ENCODE measurements around the gene SDK2. TPM values are rescaled to one million over a fixed set of nuclear protein-coding genes. Genes with fewer than 3 reads are reported as not detected.
A peak's percentile ranks its signal among the peaks of the same experiment; 100 is the strongest.

Gene SDK2
- total RNA-seq, 2 experiments from 2014 or later = 10.5 to 11.9 TPM

DNA sequence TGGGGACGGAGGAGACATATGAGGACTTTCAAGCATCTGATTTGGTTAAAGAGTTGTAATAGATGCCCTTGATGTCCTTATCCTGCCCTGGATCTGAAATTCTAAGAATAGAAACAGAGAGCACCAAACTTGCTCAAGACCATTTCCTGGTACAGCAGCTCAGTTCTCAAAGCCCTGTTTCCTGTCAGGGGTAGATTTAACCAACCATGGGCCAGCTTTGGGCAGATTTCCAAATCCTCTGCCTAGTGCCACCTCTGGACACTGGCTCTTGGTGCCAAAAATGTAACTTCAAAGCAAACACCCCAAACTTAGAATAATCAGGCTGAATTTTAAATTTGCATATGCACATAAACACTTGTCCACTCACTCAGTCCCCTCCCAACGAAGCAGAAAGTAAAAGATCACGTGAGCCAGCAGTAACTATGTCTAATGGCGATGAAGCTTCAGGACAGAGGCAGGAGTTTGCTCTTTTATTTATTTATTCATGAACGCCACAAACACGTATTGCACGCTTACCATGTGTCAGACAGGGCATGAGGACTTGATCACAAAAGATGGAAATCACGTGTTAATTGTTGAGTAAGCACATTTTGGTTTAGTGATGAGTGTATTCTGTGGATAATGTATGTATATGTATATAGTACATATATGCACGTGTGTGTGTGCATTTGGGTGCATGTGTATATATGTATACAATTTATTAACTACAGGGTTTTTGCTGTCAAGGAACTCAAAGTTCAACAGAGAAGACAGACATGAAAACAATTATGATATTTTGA, 23.1 kb upstream of the SDK2 start:
- DNase-seq = peak; percentile 60
- Mint-ChIP-seq H3K27ac (peak overlapping the region; percentile 89), H3K36me3 (ENCODE audit: low read depth) (peaks cover 19% of the 10 kb centered on the region), H3K4me3 (peak overlapping the region; percentile 37), H3K9me3 (peaks cover 6% of the 10 kb centered on the region), H3K27me3 (peaks cover 14% of the 10 kb centered on the region), H3K4me1 (peaks cover 38% of the 10 kb centered on the region)
- POLR2A ChIA-PET = no interaction called here
- CTCF ChIA-PET = interaction anchor here (1.5 kb wide), 1 partner anchor 238 kb away, joined by 4 read pairs; no protein-coding TSS in a partner anchor

DNA sequence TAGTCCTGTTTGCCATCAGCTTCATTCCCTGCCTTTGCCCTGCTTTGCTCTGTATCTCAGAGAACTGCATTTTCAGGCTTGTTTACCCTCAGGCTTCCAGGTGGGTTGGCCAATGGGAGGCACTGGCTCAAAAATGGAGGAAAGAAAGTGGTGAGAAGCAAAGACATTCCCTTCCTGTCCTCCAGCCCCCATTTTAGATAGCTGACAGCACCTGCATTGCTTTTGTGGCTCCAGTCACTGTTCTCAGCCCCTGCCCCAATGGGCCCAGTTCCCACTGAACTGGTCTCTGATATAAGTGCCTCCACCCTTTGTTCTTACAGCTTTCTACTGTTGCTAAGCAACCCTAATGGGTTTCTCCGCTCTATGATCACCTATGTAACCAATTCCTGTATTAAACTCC, 19.4 kb upstream of the SDK2 start:
- H3K27me3 Mint-ChIP-seq = peaks cover 23% of the 10 kb centered on the region
- no peak overlapping the region for H3K27ac Mint-ChIP-seq
- ChIA-PET CTCF (no interaction called here), POLR2A (no interaction called here)
- no peaks in the 10 kb centered on the region for H3K9me3 Mint-ChIP-seq
- peaks cover 36% of the 10 kb centered on the region for H3K4me1 Mint-ChIP-seq
- H3K4me3 Mint-ChIP-seq = no peak overlapping the region
- peaks cover 19% of the 10 kb centered on the region for H3K36me3 Mint-ChIP-seq (ENCODE audit: low read depth)
- DNase-seq = no peak

DNA sequence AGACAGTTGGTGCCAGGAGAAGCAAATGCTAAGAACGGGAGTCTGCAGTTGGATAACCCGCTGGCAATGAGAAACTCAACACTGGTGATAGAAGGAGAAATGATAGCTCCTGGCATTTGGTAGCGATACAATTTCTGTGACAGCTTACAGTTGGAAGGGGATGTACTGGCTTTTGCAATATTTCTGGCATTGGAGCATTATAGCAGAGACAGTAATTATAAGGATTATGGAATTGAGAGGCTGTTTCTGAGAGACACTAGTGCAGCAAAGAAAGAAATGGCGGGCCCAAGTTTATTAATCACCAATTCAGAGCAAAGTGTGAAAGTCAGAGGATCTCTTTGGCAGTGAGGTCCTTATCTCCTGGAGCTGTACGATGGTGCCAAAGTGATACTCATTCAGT, 16.1 kb upstream of the SDK2 start:
- no peak overlapping the region for H3K4me3 Mint-ChIP-seq
- H3K4me1 Mint-ChIP-seq = peaks cover 10% of the 10 kb centered on the region
- ChIA-PET CTCF (no interaction called here), POLR2A (no interaction called here)
- DNase-seq = no peak
- no peaks in the 10 kb centered on the region for H3K9me3 Mint-ChIP-seq
- H3K27me3 Mint-ChIP-seq = peaks cover 23% of the 10 kb centered on the region
- H3K27ac Mint-ChIP-seq = no peak overlapping the region
- H3K36me3 Mint-ChIP-seq (ENCODE audit: low read depth) = peaks cover 2% of the 10 kb centered on the region

DNA sequence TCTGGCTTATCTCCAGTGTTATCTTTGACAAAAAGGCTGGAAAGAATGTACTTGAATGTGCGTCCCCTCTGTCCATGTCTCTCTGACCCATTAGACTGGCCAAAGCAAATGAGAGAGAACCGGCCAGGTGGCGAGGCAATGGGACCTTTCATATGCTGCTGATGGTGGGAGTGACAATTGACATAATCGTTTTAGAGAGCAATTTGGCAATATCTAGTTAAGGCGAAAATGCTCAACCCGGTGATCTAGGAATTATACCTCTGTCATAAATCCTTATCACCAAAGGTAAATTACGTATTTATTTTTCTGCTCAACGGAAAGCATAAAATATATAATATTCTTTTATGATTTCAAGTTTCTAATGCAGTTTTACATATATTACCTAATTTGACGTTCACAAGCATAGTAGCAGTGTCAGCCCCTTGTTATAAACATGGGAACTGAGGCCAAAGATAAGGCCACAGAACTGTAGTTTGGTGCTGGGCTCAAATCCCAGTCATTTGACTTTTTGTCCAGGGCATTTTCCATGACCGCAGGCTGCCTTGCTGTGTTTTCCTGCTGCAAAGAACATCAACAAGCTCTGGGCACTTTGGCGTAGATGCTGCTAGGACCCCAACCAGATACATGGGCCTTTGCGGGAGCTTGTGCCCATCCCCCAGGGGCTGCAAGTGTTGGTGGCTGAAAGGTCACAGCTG, 14.7 kb upstream of the SDK2 start:
- Mint-ChIP-seq H3K27ac (no peak overlapping the region), H3K4me3 (no peak overlapping the region), H3K27me3 (peaks cover 26% of the 10 kb centered on the region), H3K9me3 (peaks cover 9% of the 10 kb centered on the region), H3K4me1 (peaks cover 7% of the 10 kb centered on the region), H3K36me3 (ENCODE audit: low read depth) (peaks cover 8% of the 10 kb centered on the region)
- ChIA-PET CTCF (no interaction called here), POLR2A (no interaction called here)
- no peak for DNase-seq

DNA sequence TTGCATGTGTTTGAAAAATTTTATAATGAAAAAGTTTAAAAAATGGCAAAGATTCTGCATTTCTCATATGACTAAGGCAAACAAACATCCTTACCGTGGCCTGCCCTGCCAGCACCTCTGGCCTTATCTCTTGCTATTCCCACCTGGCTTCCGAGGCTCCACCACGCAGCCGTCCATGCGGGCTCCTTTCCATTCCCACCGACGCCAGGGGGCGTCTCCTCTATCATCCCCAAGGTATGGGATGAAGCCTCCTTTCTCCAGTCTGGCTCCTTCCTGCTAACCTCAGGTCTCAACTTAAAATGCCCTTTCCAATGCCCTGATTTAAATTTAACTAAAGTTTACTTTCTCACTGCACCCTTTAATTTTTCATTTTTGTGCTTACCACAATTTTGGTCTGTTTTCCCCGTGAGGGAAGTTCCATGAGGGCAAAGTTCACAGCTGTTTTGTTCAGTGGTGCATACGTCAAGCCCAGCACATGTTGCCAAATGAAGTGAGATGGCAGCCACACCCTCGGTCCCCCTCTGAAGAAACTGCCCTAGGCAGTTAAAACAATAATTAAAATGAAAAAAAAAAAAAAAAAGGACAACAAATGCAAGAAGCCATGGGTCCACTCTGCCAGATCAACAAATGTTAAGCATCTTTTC, 13.3 kb upstream of the SDK2 start:
- peaks cover 6% of the 10 kb centered on the region for H3K36me3 Mint-ChIP-seq (ENCODE audit: low read depth)
- DNase-seq = peak; percentile 15
- peaks cover 4% of the 10 kb centered on the region for H3K4me1 Mint-ChIP-seq
- H3K9me3 Mint-ChIP-seq = peaks cover 18% of the 10 kb centered on the region
- CTCF ChIA-PET = no interaction called here
- no peak overlapping the region for H3K27ac Mint-ChIP-seq
- POLR2A ChIA-PET = no interaction called here
- no peak overlapping the region for H3K4me3 Mint-ChIP-seq
- H3K27me3 Mint-ChIP-seq = peaks cover 19% of the 10 kb centered on the region

DNA sequence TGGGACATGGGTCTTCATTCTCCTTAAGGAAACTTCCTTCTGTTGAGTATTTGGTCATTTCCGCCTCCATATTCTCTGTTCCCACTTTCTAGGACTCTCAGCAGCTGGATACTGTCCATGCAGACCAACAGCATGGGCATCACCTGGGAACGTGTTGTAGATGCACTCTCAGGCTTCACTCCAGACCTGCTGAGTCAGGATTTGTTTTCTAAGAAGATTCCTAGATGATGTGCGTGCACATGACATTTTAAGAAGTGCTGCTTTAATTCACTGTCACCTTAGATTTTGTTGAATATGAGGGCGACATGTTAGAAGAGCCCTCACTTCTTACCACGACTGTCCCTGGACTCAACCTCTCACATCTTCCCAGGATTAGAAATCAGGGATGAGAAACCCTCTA, 10.0 kb upstream of the SDK2 start:
- Mint-ChIP-seq H3K27ac (no peak overlapping the region), H3K9me3 (peaks cover 18% of the 10 kb centered on the region), H3K4me3 (no peak overlapping the region), H3K36me3 (ENCODE audit: low read depth) (peaks cover 6% of the 10 kb centered on the region), H3K27me3 (peaks cover 6% of the 10 kb centered on the region), H3K4me1 (peaks cover 12% of the 10 kb centered on the region)
- ChIA-PET CTCF (no interaction called here), POLR2A (no interaction called here)
- no peak for DNase-seq

DNA sequence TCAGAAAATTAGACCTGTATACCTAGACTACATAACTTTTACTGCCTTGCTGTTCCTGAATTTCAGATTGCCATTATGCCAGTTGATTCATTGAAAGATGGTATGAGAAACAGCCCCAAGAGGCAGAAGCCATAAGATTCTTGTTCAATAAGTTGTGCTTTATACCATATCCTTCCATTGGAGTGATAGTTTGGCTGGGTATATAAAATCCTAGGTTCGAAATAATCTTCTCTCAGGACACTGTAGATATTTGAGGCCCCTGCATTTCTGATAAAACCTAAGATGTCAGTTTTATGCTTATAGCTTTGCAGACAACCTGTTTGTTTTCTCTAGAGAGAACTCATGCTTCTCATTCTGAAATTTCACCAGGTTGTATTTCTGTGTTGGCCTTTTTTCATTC, 9.6 kb upstream of the SDK2 start:
- DNase-seq = no peak
- no peak overlapping the region for H3K4me3 Mint-ChIP-seq
- peaks cover 6% of the 10 kb centered on the region for H3K27me3 Mint-ChIP-seq
- peaks cover 6% of the 10 kb centered on the region for H3K36me3 Mint-ChIP-seq (ENCODE audit: low read depth)
- peaks cover 18% of the 10 kb centered on the region for H3K9me3 Mint-ChIP-seq
- peaks cover 13% of the 10 kb centered on the region for H3K4me1 Mint-ChIP-seq
- ChIA-PET POLR2A (no interaction called here), CTCF (no interaction called here)
- H3K27ac Mint-ChIP-seq = no peak overlapping the region

DNA sequence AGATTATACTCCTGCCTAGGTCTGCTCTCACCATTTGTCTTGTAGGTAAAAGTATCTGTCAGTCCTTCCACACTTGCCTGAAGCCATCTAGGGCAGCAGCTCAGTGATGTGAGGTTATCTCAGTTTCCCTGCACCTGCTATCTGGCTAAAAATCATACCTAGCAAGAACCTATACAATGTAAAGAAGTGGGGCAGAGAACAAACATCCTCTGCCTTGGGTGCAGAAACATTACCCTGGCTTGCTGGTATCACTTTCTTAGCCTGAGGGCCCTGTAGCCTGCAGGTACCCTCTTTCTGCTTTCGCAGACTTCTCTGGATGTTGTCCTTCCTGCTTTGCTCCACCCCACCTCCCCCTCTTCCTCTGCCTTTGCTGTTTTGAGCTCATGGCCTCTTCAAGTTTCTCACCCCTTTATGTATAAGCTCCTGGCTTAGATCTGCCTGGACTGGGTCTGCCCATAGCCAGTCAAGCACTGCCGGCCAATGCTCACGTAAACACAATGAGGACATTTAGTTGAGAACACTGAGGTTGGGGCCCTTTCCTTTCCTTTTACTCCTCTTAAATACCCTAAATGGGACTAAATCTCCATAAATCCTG, 8.7 kb upstream of the SDK2 start:
- Mint-ChIP-seq H3K4me3 (no peak overlapping the region), H3K27me3 (peaks cover 13% of the 10 kb centered on the region), H3K4me1 (peaks cover 13% of the 10 kb centered on the region), H3K36me3 (ENCODE audit: low read depth) (peaks cover 6% of the 10 kb centered on the region), H3K9me3 (peaks cover 18% of the 10 kb centered on the region), H3K27ac (no peak overlapping the region)
- ChIA-PET CTCF (no interaction called here), POLR2A (no interaction called here)
- DNase-seq = no peak

DNA sequence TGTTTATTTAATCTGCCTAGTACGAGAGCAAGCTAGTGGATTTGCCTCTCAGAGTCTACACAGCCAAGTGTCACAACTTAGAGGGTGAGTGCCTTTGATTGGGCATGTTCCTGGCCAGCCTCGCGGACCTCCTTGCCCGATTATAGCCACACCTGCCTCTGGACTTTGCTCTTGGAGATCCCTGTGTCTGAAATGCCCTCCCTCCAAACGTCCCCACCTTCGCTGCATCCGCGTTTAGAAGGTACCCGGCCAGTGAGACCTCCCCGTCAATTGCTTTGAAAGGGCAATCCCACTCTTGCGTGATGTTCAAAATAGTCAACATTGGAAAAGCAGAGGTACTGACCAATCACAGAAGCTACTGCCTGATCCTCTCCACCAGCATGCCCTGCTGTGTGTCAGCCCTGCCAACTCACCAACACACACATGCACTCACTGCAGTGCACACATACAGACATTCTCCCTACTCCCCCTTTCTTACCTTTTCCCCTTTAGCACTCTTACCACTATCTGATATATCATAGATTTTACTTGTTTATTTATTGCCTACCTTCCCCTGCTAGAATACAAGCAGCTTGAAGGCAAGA, 6.5 kb upstream of the SDK2 start:
- H3K27me3 Mint-ChIP-seq = peaks cover 33% of the 10 kb centered on the region
- H3K27ac Mint-ChIP-seq = no peak overlapping the region
- ChIA-PET POLR2A (no interaction called here), CTCF (interaction anchor here (0.9 kb wide), 1 partner anchor 221 kb away, joined by 3 read pairs; no protein-coding TSS in a partner anchor)
- H3K9me3 Mint-ChIP-seq = peaks cover 18% of the 10 kb centered on the region
- no peak for DNase-seq
- H3K4me1 Mint-ChIP-seq = peaks cover 16% of the 10 kb centered on the region
- no peak overlapping the region for H3K4me3 Mint-ChIP-seq
- peaks cover 6% of the 10 kb centered on the region for H3K36me3 Mint-ChIP-seq (ENCODE audit: low read depth)

DNA sequence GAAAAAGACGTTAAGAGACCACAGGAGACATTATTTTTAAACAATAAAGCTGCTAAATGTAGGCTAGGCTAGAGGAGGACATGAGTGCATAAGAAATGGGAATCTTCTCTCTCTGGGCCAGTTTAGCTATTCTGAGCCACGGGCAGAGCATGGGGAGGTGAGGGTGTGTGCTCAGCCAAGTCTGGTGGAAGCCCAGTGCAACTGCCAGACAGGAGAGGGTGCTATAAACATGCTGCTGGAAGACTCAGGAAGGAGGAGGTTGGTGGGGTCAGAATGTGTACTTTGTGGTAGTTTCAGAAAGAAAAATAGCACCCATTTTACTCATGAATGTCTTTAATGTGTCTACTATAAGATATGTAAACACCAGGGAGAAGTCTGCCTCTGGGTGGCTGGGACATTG, 5.9 kb upstream of the SDK2 start:
- peaks cover 16% of the 10 kb centered on the region for H3K4me1 Mint-ChIP-seq
- H3K27ac Mint-ChIP-seq = no peak overlapping the region
- H3K4me3 Mint-ChIP-seq = no peak overlapping the region
- ChIA-PET POLR2A (no interaction called here), CTCF (interaction anchor here (0.9 kb wide), 1 partner anchor 221 kb away, joined by 3 read pairs; no protein-coding TSS in a partner anchor)
- peaks cover 37% of the 10 kb centered on the region for H3K27me3 Mint-ChIP-seq
- H3K9me3 Mint-ChIP-seq = peaks cover 18% of the 10 kb centered on the region
- peak; percentile 43 for DNase-seq
- H3K36me3 Mint-ChIP-seq (ENCODE audit: low read depth) = peaks cover 6% of the 10 kb centered on the region

DNA sequence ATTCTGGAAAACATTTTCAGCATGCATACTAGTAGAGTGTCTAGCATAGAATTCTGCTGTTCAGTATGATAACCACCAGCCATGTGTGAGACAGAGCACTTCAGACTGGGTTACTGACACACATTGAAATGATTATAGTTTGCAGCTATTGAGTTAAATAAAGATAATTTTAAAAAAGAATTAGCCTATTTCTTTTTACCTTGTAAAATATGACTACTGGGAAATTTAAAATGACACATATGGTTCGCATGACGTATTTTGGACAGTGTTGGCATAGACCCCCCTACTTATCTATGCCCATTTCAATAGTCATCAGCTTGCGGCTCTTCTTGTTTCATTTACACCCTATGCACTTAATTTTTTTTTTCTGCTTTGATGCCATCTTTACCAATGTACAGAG, 4.7 kb upstream of the SDK2 start:
- ChIA-PET CTCF (no interaction called here), POLR2A (no interaction called here)

DNA sequence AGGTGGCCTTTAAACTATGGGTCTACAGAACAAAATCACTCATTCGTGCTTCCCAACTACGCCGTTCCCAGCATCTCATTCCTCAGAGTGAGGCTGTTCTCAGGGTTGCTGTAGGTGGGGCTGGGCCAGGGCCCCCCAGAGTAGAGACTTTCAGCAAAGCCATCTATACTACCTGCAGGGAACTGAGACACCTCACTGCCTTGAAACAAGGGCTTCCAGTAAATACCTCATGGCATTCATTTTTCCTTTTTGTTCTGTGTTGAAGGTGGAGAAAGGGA, 4.2 kb upstream of the SDK2 start:
- H3K36me3 Mint-ChIP-seq (ENCODE audit: low read depth) = no peaks in the 10 kb centered on the region
- peaks cover 19% of the 10 kb centered on the region for H3K4me1 Mint-ChIP-seq
- ChIA-PET CTCF (no interaction called here), POLR2A (no interaction called here)
- DNase-seq = no peak
- no peak overlapping the region for H3K4me3 Mint-ChIP-seq
- peak overlapping the region; percentile 27 for H3K27ac Mint-ChIP-seq
- H3K9me3 Mint-ChIP-seq = peaks cover 4% of the 10 kb centered on the region
- peaks cover 35% of the 10 kb centered on the region for H3K27me3 Mint-ChIP-seq

More for the DNA sequence above, 4.7 kb upstream of the SDK2 start:
- H3K27ac Mint-ChIP-seq = no peak overlapping the region
- H3K4me1 Mint-ChIP-seq = peaks cover 18% of the 10 kb centered on the region
- no peak for DNase-seq
- H3K27me3 Mint-ChIP-seq = peaks cover 33% of the 10 kb centered on the region
- H3K4me3 Mint-ChIP-seq = no peak overlapping the region
- no peaks in the 10 kb centered on the region for H3K36me3 Mint-ChIP-seq (ENCODE audit: low read depth)
- H3K9me3 Mint-ChIP-seq = peaks cover 8% of the 10 kb centered on the region
